Pulmonary artery endothelial cell (primary cell): Measurements from ENCODE around the gene GRID2. TPM values are rescaled to one million over a fixed set of nuclear protein-coding genes. Genes with fewer than 3 reads are reported as not detected.
"Not testable (repeated sequence)": the region's sequence is repeated elsewhere in the genome, so short reads cannot be mapped to it uniquely, and the experiment has no call there.

Experiments used
- DNase-seq: peaks from one replicate; pipeline ENCODE4 v3.0.0-alpha.2; 2011; ENCODE audit warnings: low read depth, low spot score
- total RNA-seq: library from RNA; depleted of rRNA; stranded (reverse); fragments of >200 nt; gene quantifications from 2 replicates; pipeline ENCODE4 v1.2.3, GENCODE V29; 2014

The GRID2 gene
- total RNA-seq, 1 donor from 2014 or later = not detected

DNA sequence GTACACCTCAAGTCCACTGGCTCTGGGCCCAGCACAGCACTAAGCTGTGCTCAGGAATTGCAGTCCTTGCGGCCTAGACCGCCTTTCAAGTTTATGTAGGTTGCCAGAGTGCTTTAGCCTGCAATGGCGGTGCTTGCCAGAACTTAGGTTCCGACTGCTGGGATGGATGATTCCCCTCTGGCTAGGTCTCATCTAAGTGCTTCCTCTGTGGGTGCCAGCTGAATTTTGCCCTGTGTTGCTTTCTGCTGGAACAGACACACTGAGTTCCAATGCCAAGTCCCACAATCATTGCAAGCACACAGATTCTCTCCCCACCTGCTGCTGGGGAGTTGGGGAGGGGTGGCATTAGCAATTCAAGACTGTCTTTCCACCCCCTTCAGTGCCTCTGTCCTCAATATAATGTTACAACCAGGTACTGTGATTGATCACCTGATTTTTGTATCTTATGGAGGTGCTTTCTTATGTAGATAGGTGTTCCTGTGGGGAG lies 129.5 kb downstream of the GRID2 start:
- no peak for DNase-seq

DNA sequence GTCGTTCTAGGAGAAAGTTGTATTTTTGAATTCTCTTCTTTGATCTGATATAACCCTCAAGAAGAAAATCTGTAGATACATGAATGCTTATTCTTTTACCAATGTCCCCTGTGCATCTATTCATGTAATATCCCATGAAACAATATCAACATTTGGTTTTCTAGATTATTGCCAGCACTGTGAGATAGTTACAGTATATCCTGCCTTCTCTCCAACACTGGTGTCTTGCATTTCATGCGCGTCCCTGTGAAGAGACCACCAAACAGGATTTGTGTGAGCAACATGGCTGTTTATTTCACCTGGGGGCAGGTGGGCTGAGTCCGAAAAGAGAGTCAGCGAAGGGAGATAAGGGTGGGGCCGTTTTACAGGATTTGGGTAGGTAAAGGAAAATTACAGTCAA lies 135.0 kb downstream of the GRID2 start:
- DNase-seq = not testable (repeated sequence)

DNA sequence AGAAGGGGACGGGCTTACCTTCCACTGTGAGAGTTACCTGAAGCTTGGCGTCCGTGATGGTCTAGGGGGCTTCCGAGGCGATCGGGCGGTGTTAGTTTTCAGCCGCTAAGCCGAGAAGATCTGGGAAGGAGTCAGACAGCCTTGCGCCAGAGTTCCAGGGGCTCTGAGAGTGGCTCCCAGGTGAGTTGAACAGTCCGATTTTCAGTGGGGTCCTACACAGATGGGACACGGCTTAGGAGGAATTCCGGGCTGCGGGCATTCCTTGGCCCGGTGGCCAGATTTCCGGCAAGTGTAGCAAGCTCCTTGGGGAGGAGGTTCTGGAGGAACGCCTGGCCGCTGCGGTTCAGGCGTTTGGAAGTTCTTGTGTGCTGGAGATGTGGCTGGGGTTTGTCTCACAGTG lies 138.4 kb downstream of the GRID2 start:
- not testable (repeated sequence) for DNase-seq

DNA sequence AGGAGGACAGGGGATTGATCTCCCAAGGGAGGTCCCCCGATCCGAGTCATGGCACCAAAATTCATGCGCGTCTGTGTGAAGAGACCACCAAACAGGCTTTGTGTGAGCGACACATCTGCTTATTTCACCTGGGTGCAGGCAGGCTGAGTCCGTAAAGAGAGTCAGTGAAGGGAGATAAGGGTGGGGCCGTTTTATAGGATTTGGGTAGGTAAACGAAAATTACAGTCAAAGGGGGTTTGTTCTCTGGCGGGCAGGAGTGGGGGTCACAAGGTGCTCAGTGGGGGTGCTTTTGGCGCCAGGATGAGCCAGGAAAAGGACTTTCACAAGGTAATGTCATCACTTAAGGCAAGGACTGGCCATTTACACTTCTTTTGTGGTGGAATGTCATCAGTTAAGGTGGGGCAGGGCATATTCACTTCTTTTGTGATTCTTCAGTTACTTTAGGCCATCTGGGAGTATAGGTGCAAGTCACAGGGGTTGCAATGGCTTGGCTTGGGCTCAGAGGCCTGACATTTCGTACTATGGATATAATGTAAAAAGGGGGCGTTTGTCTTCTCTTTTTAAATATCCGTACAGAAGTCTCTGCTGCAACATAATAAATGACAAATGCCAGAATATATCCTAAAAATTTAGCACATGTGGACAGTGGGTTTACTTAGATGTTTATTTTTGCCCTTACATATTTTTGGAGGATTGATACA lies 140.5 kb downstream of the GRID2 start:
- not testable (repeated sequence) for DNase-seq

DNA sequence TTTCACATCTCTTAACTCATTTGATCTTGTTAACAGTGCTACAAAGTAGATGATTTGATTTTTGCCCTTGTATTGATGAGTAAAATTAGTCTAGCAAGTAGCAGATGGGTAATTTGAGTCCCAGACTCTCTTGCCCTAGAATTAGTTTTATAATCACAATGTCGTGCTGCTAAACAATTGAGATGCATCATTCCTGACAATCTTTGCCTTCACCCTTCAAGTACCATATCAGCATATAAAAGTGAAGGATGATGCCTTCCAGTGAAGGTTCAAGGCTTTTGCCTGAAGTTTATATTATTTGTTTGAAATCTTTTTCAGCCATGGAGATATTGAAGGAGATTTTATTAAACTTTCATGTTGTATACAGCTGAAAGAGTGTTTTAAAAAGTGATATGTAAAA lies 141.4 kb downstream of the GRID2 start:
- no peak for DNase-seq

DNA sequence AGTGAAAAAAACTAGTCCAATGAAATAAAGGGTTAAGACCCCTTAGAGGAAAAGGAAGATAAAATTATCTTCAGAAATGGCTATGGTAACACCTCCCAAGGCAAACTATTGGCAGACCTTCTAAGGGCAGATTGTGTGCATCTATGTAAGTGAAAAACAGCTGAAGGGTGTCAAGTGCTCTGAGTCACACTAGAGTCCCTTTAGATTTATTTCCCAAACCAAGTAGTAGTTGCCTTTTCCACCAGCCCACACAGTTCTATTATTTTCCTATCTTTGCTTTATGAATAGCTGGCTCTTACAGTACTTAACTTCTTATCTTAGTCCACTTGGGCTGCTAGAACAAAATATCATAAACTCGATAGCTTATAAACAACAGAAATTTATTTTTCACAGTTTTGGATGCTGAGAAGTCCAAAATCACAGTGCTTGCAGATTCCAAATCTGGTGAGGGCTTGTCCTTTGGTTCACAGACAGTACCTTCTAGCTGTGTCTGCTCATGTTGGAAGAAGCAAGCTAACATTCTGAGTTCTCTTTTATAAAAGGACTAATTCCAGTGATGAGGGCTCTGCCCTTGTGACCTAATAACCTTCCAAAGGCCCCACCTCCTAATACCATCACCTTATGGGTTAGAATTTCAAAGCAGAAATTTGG lies 143.6 kb downstream of the GRID2 start:
- DNase-seq = no peak

DNA sequence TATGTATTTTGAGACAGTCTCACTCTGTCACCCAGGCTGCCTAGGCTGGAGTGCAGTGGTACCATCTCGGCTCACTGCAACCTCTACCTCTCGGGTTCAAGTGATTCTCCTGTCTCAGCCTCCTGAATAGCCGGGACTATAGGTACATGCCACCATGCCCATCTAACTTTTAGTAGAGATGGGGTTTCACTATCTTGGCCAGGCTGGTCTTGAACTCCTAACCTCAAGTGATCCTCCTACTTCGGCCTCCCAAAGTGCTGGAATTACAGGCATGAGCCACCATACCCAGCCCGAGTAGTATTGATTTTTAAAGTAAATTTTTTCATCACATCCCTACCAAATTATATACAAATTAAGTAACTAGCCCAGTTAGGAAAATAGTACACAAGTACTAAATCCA lies 144.4 kb downstream of the GRID2 start:
- not testable (repeated sequence) for DNase-seq

DNA sequence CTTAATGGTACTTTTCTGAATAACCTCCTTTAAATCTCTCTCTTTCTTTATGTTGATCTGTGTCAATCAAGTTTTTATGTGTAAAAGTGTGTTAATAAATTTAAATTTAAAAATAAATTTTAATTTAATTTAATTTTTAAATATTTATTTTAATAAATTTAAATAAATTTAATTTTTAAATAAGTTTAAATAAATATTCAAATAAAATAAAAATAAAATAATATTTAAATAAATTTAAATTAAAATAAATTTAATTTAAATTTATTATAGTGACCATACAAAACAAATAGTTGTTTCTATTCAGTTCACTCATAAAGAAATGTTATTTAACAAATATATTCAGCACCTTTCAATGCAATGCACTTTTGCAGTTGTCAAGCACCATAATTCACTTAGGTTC lies 146.9 kb downstream of the GRID2 start:
- no peak for DNase-seq

DNA sequence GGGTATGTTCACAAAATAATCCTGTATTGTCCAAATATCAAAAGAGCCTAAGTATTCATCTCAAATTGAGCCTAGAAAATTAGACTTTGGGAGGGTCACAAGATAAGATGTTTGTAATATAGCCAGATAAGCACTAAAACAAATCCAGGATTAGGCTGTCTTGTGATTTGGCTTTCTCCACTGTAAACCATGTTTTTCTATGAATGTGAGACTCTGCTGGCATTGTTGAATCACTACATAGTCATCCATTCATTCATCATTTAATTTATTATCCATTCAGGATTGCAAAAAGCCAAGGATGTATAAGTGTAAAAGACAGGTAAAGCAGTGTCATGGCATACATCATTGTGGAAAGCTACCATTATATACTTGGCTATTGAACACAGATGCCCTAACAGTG lies 148.0 kb downstream of the GRID2 start:
- DNase-seq = no peak

DNA sequence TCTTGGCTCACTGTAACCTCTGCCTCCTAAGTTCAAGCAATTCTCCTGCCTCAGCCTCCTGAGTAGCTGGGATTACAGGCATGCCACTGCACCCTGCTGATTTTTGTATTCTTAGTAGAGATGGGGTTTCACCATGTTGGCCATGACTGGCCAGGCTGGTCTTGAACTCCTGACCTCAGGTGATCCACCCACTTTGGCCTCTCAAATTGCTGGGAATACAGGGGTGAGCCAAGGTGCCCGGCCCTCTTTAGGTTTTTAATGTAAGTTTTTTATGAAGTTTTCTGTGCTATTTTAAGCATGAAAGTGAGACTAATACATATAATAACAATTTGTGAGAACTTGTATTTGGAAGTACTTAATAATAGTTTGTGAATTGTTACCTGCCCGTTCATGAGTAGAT lies 148.6 kb downstream of the GRID2 start:
- not testable (repeated sequence) for DNase-seq

DNA sequence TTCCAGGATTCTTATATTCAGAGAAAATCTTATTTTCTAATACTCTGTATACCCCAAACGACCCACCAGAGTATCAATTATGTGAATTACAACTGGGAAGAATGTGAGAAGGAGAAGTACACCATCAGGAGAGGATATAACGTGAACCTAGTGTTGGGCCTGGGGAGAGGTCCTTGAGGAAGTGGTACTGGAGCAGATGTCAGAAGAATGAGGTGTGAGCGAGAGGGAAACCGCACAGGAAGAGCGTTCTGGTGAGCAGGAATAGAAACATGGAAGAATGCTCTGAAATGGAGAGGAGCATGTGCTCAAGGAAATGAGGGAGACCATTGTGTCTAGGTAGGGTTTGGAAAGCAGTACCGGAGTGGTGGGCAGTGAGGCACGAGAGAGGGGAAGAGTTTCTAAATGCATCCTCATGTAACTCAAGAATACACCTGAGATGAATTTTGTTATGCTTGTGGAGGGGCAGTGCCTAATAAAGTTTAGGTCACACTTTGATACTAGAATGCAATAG lies 151.6 kb downstream of the GRID2 start:
- no peak for DNase-seq

DNA sequence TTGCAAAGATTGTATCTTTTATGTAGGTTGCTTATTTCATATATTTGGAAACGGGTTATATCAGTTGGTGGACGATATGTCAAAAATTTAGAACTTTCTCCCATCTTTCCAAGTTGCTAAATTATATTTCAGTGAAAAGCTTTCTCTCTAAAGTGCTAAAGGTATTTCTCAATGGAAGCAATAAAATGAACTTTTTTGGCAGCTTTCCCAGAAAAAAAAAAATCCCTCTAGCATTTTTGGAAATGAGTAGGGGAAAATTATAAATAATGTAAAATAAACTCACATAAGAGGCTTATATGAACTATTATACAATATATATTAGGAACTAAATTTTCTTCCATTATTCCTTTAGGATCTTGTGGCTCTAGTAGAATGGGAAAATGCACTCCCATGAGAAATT lies 152.2 kb downstream of the GRID2 start:
- no peak for DNase-seq

DNA sequence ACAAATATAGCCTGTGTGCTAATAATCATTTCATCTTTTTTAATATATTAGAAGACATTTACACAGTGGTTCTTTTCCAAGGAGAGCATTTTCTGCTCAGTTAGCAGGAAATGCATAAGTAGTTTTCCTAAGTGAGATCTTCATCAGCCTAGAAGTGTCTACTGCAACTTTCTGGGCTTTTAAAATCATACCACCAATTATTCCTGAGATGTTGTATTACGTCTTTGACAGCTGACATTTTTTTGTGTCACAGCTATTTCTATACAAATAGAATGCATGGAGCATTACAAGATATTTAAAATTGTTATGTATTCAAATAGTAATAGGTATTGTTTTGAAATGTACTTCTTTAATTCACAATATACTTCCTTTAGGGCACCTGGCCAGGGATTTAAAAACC lies 158.0 kb downstream of the GRID2 start:
- no peak for DNase-seq

DNA sequence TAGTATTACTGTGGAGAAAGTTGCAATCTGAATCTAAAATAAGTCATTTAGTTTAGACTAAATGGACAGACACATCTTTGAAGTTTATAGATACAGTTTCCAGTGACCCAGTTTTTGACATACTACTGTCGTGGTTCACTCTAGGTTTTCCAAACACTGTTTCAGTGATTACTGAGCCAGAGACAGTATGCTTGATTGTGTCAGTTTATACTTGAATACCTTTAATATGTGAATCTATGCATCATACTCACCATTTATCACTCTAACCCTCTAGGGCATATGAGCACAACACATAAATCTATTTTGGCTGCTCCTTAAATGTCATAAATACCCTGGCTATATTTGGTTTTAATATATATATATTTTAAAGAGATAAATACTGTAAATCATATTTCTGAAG lies 173.5 kb downstream of the GRID2 start:
- no peak for DNase-seq

DNA sequence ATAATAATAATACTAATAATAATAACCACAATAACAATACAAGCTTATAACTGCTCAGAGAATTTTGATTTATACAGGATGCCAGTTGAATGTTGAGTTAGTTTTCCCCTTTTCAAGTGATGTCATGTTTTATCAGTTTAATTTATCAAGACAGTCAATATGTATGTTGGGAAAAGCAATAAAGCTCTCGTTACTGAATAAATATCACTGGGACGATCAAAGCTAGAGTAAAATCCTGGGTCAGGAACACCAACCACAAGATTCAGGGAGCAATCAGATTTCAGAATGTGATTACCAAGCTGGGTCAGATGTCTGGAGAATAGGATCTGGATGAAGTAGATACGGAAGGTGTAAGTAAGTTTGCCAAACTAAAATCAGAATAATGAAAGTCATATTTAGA lies 179.6 kb downstream of the GRID2 start:
- DNase-seq = no peak

DNA sequence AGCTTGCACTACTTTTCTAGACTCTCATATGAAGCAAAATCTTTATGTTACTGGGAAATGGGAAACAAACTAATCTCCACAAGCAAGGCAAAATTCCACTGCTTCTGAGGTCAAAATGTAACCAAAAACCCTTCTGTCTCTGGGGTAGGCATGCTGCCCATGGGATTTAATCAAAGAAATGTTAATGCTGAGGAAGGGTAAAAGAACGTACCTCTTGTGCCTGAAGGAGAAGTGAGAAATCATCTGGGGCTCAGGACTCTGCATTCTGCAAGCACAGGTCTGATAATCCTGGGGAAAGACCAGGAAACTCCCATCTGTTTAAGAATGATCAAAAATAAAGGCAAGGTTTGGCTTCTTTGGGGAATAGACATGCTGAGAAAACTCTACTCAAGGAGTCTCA lies 184.7 kb downstream of the GRID2 start:
- DNase-seq = no peak

DNA sequence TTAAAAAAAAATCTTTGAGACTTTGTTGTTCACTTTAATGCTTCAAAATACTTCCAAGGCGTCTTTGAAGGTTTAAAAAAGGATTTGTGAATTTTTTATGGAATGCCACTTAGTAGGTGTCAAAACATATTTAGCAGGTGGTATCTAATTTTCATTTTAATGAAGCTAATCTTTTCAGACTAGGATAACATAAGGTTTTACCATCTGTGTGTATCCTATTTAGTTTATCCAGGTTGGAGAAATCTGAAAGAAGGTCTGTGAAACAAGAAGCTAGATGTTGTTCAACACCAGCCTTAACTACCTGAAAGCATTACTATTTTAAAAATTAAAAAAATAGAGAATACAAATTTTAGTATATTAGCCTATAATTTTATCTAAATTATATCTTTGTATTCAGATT lies 193.4 kb downstream of the GRID2 start:
- DNase-seq = no peak

DNA sequence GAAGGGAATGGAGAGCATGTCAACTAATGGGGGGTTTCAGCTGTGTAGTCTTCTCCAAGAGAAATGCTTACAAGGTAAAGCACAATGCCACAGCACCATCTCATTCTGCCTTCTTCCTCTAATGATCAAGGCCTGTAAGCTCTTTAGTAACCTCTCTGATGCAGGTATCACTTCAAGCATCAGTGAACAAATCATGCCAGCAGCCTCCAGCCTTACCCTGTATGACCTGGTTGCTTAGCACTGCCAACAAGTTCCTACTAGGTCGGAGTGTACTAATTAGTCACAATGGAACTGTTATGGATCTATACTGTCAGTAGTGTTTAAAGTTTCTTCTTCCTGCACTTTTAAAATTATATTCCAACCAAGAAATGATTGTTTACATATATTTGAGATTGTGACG lies 197.7 kb downstream of the GRID2 start:
- DNase-seq = no peak

DNA sequence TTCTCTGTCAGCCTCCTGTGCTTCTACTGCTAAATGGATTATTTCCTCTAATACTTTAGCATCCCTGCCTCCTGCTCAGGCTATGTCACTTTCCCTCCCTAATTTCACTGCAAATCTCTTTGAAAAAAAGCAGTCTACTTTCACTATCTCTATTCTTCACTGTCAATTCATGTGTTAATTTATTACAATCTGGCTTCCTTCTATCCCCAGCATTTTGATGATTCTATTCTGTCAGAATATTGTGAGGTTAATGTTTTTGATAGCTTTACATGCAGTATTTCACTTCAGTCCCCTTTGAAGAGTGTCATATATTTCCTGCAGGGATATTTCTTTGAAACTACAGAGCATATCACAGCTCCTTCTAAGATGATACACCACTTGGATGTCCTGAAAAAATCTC lies 203.2 kb downstream of the GRID2 start:
- no peak for DNase-seq

DNA sequence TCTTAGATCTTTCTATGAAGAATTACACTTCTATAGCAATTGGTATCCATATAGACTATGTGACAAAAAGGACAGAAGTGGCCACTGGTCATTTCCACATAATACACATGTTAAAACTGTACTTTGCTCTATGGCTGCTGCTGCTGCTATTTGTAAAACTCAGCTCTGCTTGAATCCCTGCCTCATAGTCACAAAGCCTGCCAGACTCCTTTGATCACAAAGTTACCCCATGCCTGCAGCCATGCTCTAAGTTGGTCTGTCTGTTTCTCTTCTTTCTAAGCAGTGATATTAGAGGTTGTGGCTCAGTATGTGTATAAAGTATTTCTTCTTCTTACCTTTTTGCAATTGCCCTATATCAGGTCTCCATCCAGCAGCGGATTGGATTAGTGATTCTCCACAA lies 210.9 kb downstream of the GRID2 start:
- no peak for DNase-seq

DNA sequence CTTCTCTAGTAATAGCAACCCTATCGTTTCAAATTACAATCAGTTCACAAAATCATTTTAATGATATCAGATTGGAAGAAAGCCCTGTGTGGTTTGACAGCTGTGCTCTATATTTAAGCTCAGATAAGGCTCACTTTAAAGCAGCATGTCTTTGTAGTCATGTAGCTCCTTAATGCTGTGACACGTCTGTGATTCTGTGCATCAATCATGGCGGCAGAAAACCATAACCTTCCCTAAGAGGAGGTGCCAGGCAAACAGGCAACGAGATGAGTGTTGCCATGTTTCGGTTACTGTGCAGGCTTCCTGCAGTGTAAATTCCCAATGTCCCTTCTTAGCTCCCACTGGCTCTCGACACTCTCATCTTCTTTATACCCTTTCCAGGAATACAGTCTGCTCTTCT lies 212.7 kb downstream of the GRID2 start:
- no peak for DNase-seq

DNA sequence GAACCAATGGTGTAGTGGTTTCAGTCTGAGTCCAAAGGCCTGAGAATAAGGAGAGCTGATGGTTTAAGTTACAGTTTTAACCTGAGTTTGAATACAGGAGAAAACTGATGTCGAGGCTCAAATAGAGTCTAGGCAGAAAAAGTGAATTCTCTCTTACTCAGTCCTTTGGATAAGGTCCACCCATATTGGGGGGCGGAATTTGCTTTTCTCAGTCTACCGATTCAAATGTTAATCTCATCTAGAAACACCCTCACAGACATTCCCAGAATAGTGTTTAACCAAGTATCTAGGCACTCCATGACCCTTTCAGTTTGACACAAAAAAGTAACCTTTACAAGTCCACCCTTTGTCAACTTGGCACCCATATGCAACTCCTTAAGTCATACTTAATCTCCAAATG lies 216.0 kb downstream of the GRID2 start:
- no peak for DNase-seq

DNA sequence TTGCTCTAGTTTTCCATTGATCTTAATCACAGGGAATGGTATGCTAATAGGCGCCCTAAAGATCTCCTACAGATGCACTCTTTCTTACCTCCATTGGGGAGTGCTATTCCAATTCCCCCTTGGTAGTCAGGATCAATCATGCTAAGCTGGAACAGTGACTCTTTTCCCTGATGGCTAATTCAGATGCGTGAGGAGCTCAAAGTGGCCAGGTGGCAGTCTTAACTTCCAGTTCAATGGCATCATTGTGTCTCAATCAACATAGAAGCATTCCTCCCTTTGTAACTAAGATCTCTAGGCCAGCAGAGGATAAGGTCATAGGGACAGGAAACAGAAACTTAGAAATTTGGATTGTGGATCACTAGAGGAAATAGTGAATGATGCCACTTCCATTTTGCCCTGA lies 216.8 kb downstream of the GRID2 start:
- no peak for DNase-seq
